Ascending aorta (tissue), 2 donors: ENCODE results near the gene PPT2. TPM values are rescaled to one million over a fixed set of nuclear protein-coding genes. Genes with fewer than 3 reads are reported as not detected.

Source experiments
- DNase-seq, 2 donors: peaks; one replicate each; pipeline ENCODE4 v3.0.0-alpha.2; 2019; ENCODE audit warnings: low spot score in 2 of 2
- H3K27ac ChIP-seq, 2 donors: fragments of 200-600 bp; sonication (generic); one replicate each; pipeline ENCODE4 v1.5.1; 2016 to 2017; ENCODE audit warnings: mild to moderate bottlenecking in 1 of 2
- H3K27me3 ChIP-seq: fragments of 200-600 bp; sonication (generic); one replicate; pipeline ENCODE4 v1.5.1; 2017
- H3K36me3 ChIP-seq, 2 donors: fragments of 200-600 bp; sonication (generic); one replicate each; pipeline ENCODE4 v1.5.1; 2016
- H3K4me1 ChIP-seq, 2 donors: fragments of 200-600 bp; sonication (generic); one replicate each; pipeline ENCODE4 v1.5.1; 2016 to 2017; ENCODE audit warnings: mild to moderate bottlenecking in 1 of 2
- H3K4me3 ChIP-seq, 2 donors: fragments of 200-600 bp; sonication (generic); one replicate each; pipeline ENCODE4 v1.5.1; 2016 to 2017; ENCODE audit warnings: mild to moderate bottlenecking in 1 of 2
- H3K9me3 ChIP-seq, 2 donors: fragments of 200-600 bp; sonication (generic); one replicate each; pipeline ENCODE4 v1.5.1; 2016
- intact Hi-C: fragments of 100-400 bp; cut with DNase I; formaldehyde crosslinking; loops from one replicate; pipeline ENCODE4 v1.15.1; 2023
- total RNA-seq: library from RNA; depleted of rRNA; stranded (reverse); fragments of >200 nt; gene quantifications from one replicate; pipeline ENCODE4 v1.1.0, GENCODE V29; 2016
- TF ChIP-seq, protein P1 (sequence below), 3 experiments: fragments of 200-600 bp in 2 of 3; fragments of 450-650 bp in 1 of 3; sonication (generic) in 2 of 3; IDR thresholded peaks; one replicate each; pipeline ENCODE4 v1.5.1; 2016 to 2019; ENCODE audit warnings: antibody characterized with exemption in 3 of 3, mild to moderate bottlenecking in 1 of 3, moderate library complexity in 1 of 3

Gene PPT2
- total RNA-seq, 1 donor from 2014 or later = 839 TPM

DNA sequence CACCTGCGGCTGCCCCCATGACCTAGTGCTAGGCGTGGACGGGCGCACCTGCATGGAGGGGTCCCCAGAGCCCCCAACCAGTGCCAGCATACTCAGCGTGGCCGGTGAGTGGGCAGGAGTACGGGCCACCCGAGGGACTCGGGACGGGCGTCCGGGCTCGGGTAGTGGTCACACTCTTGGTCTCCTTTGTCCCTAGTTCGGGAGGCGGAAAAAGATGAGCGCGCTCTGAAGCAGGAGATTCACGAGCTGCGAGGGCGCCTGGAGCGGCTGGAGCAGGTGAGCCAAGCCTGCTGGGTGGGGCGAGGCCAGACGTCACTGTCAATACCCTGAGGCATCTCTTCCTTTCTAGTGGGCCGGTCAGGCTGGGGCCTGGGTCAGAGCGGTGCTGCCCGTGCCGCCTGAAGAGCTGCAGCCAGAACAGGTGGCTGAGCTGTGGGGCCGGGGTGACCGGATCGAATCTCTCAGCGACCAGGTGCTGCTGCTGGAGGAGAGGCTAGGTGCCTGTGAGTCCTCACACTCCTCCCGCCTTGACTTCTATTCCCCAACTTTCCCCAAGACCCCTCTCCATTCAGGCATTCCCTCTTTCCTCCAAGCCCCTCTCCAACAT is 13.3 kb downstream of the PPT2 start:
- Histone ChIP-seq H3K36me3 (peaks cover 46 to 73% of the 10 kb centered on the region in 2 donors), H3K4me1 (no peaks in the 10 kb centered on the region), H3K9me3 (no peaks in the 10 kb centered on the region), H3K4me3 (no peak overlapping the region), H3K27ac (no peak overlapping the region), H3K27me3 (no peaks in the 10 kb centered on the region)
- TF ChIP-seq, protein P1, sequence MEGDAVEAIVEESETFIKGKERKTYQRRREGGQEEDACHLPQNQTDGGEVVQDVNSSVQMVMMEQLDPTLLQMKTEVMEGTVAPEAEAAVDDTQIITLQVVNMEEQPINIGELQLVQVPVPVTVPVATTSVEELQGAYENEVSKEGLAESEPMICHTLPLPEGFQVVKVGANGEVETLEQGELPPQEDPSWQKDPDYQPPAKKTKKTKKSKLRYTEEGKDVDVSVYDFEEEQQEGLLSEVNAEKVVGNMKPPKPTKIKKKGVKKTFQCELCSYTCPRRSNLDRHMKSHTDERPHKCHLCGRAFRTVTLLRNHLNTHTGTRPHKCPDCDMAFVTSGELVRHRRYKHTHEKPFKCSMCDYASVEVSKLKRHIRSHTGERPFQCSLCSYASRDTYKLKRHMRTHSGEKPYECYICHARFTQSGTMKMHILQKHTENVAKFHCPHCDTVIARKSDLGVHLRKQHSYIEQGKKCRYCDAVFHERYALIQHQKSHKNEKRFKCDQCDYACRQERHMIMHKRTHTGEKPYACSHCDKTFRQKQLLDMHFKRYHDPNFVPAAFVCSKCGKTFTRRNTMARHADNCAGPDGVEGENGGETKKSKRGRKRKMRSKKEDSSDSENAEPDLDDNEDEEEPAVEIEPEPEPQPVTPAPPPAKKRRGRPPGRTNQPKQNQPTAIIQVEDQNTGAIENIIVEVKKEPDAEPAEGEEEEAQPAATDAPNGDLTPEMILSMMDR (IDR thresholded peaks at IDR 0.05) = no peak
- no peak for DNase-seq
- intact Hi-C loops = no loop called here

DNA sequence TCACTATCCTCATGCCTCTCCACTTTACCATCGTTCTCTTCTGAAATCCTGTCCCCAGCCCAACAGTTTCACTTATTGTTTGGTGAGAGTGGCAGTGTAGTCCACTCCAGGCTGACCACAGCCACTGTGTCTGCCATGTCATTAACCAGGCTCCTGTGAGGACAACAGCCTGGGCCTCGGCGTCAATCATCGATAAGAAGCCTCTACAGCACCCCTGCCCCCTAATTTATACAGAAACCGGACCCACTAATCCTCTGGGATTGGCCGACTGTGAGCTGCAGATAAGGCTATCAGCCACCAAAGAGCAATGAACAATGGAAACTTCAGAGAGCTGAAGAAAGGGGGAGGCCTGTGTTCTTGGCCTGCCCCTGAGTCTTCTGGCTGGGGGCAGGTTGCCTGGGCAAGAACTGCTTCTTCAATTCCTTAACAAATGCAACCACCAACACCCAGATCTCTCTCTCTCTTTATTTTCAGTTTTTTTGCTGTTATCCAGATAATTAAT is 13.9 kb downstream of the PPT2 start:
- Histone ChIP-seq H3K27ac (no peak overlapping the region), H3K9me3 (no peaks in the 10 kb centered on the region), H3K36me3 (peaks cover 44 to 68% of the 10 kb centered on the region in 2 donors), H3K4me3 (no peak overlapping the region), H3K4me1 (no peaks in the 10 kb centered on the region), H3K27me3 (no peaks in the 10 kb centered on the region)
- intact Hi-C loops = no loop called here
- TF ChIP-seq, protein P1 (IDR thresholded peaks at IDR 0.05) = no peak
- DNase-seq = no peak

DNA sequence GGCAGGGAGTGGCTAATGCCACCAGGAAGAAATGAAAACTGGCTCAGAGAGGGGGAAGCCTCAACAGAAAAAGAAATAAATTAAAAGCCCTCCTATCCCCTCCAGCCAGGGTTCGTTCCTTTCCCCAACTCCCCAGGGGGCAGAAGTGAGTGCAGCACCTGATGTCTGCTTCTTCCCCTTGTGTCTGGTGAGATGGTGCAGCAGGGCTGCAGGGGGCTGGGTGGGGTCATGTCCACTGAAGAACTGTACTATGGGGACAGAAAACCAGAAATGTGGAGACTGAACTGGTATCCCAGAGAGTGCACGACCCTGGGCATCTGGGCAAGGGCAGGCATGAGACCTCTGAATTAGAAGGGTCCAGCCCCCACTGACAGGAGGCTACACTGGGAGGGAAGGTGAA is 14.4 kb downstream of the PPT2 start:
- Histone ChIP-seq H3K27me3 (no peaks in the 10 kb centered on the region), H3K36me3 (peaks cover 41 to 64% of the 10 kb centered on the region in 2 donors), H3K9me3 (no peaks in the 10 kb centered on the region), H3K4me3 (no peak overlapping the region), H3K27ac (no peak overlapping the region), H3K4me1 (no peaks in the 10 kb centered on the region)
- no peak for DNase-seq
- TF ChIP-seq, protein P1 (IDR thresholded peaks at IDR 0.05) = no peak
- intact Hi-C loops = no loop called here

DNA sequence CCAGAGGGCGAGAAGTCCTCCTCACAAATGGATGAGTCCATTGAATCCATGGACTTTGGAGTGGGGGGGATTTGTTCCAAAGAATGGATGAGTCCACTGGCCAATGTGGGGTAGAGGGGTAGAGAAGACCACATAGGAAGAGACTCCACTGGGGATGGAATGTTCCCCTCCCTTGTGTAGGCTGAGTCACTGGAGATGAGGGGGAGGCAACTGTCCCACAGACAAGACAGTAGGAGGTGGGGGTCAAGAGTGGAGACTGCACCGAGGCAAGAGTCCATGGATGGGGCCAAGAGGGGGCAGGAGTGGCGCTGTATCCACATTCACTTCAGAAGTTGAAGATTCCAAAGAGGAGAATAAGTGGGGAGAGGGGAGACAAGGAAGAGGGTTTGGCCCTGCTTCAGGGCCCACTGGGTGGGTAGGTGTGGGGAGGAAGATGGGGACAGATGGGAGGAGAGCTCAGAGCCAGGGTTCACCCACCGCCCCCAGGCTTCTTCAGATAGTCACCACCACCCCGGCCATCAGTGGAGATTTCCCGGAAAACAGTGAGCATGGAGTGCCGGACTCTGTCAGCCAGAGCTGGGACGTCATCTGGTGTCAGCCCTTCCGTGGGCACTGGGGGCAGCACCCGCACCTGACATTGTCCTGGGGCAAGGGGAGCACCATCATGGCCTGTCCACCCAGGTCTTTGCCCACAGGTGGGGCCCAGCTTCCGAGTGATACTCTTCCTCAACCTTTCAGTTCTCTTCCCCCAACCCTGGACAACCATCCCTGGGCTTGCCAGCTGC is 15.1 kb downstream of the PPT2 start:
- TF ChIP-seq, protein P1 (IDR thresholded peaks at IDR 0.05) = no peak
- H3K27me3 ChIP-seq = no peaks in the 10 kb centered on the region
- H3K9me3 ChIP-seq = no peaks in the 10 kb centered on the region
- no peak overlapping the region for H3K4me3 ChIP-seq
- no peak overlapping the region for H3K27ac ChIP-seq
- H3K4me1 ChIP-seq = no peaks in the 10 kb centered on the region
- no peak for DNase-seq
- intact Hi-C loops = no loop called here
- H3K36me3 ChIP-seq = peaks cover 38 to 59% of the 10 kb centered on the region in 2 donors

DNA sequence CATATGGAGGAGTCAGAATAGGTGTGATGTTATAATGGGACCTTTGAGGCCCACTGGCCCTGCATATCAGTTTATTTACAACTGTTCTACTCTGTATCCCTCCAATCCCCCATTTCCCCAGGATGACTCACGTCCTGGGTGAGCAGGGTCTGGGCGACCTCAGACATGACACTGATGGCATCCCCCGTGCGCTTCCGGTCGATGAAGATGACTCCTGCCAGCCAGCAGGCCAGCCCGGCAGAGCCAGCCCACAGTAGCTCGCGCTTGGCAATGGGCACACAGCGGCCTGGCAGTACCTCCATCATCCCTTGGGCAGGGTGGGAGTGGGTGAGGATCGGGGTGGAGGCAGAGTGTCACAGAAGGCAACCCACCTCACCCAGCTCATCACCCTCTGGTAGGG is 16.4 kb downstream of the PPT2 start:
- H3K27me3 ChIP-seq = no peaks in the 10 kb centered on the region
- no peak overlapping the region for H3K4me3 ChIP-seq
- H3K9me3 ChIP-seq = no peaks in the 10 kb centered on the region
- intact Hi-C loops = loop anchor here (10.0 kb wide), 2 partner anchors 195 to 505 kb away; partner anchors contain the start of genes C6orf47, CSNK2B, DXO and GPANK1
- H3K4me1 ChIP-seq = peaks cover 3 to 8% of the 10 kb centered on the region in 2 donors
- no peak overlapping the region for H3K27ac ChIP-seq
- peaks cover 33 to 53% of the 10 kb centered on the region in 2 donors for H3K36me3 ChIP-seq
- TF ChIP-seq, protein P1 (IDR thresholded peaks at IDR 0.05) = no peak
- no peak for DNase-seq
